ENCODE measurements around the gene EGFL8.

Gene EGFL8

GRCh38 chr6:32190054-32190851, 25.9 kb downstream of the EGFL8 start, which contains the start of gene PBX2:
Gene PBX2 (minus strand): TSS chr6:32190202. CDS start chr6:32189915, 287 bp downstream.
- TF ChIP-seq CTCF (IDR thresholded peaks at IDR 0.05): no peak

- no peak for TF ChIP-seq CTCF (IDR thresholded peaks at IDR 0.05)
Observed at GRCh38 chr6:32190911-32191677, 26.7 kb downstream of the EGFL8 start.

- TF ChIP-seq CTCF (IDR thresholded peaks at IDR 0.05): no peak
Observed at GRCh38 chr6:32191696-32192607, 27.6 kb downstream of the EGFL8 start.

- TF ChIP-seq CTCF (IDR thresholded peaks at IDR 0.05): no peak
Observed at GRCh38 chr6:32192608-32193039, 28.2 kb downstream of the EGFL8 start, which contains the start of gene GPSM3. Gene GPSM3 (minus strand): TSS chr6:32192643. CDS start chr6:32192513, 130 bp downstream.

GRCh38 chr6:32194388-32194787, 30.0 kb downstream of the EGFL8 start:
- TF ChIP-seq CTCF (IDR thresholded peaks at IDR 0.05): no peak

GRCh38 chr6:32194825-32195651, 30.6 kb downstream of the EGFL8 start:
- TF ChIP-seq CTCF (IDR thresholded peaks at IDR 0.05): peak; percentile 48; the same call in 1 of the 2 replicates

All from LNCAP (cell line).